GM12892 (cell line): ENCODE data around the gene PFN4.

Experiments used
- POLR2A ChIP-seq: IDR thresholded peaks from 2 replicates; pipeline ENCODE4 v1.6.1; 2011; ENCODE audit warnings: low read depth, low read length, control low read depth
- TAF1 ChIP-seq: IDR thresholded peaks from 2 replicates; pipeline ENCODE4 v1.6.1; 2011; ENCODE audit warnings: low read depth, mild to moderate bottlenecking, control low read depth, low read length, borderline replicate concordance

DNA sequence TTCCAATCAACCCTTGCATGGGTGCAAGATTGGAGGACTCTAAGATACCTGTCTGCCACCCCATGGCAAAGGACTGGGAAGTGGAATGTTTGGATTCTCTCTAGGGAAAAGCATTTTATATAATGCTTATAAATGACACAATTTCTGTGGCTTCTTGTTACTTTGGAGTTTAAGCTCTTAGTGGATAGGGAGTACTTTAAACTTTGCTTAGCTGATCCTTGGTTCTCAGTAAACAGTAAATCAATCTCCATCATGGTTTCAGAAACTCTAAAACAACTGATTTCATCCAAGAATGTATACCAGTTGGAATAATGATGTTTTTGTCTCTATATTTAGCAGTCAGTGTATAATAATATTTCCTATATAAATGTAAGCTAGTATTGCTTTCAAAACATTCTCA, 37.6 kb upstream of the PFN4 start:
- TF ChIP-seq TAF1 (no peak), POLR2A (no peak)
